Measurements from ENCODE around the gene MRPS9.

Gene MRPS9

GRCh38 chr2:105037572-105038382 lies at the start of gene MRPS9:
TSS of gene MRPS9 (plus strand) at chr2:105038069. CDS start at chr2:105038093, 24 bp downstream.
- DNase-seq (ENCODE audit: low read depth), result peak; percentile 99
- H3K4me3 ChIP-seq (ENCODE audit: low read depth, low read length), result peak within 1 kb of the TSS; percentile 81
- no peak for TF ChIP-seq CTCF (conservative IDR thresholded peaks at IDR 0.05; ENCODE audit: low read depth, low read length)

- TF ChIP-seq CTCF (conservative IDR thresholded peaks at IDR 0.05; ENCODE audit: low read depth, low read length), result no peak
- no peak for DNase-seq (ENCODE audit: low read depth)
- H3K4me3 ChIP-seq (ENCODE audit: low read depth, low read length), result no peak overlapping the region
Observed at GRCh38 chr2:105005181-105005951, 32.5 kb upstream of the MRPS9 start.

- H3K4me3 ChIP-seq (ENCODE audit: low read depth, low read length), result no peak overlapping the region
- TF ChIP-seq CTCF (conservative IDR thresholded peaks at IDR 0.05; ENCODE audit: low read depth, low read length), result no peak
- no peak for DNase-seq (ENCODE audit: low read depth)
Observed at GRCh38 chr2:105007367-105007766, 30.5 kb upstream of the MRPS9 start.

- no peak overlapping the region for H3K4me3 ChIP-seq (ENCODE audit: low read depth, low read length)
- no peak for DNase-seq (ENCODE audit: low read depth)
- no peak for TF ChIP-seq CTCF (conservative IDR thresholded peaks at IDR 0.05; ENCODE audit: low read depth, low read length)
Observed at GRCh38 chr2:105032476-105032875, 5.4 kb upstream of the MRPS9 start.

- DNase-seq (ENCODE audit: low read depth), result peak; percentile 4
- no peak for TF ChIP-seq CTCF (conservative IDR thresholded peaks at IDR 0.05; ENCODE audit: low read depth, low read length)
- no peak overlapping the region for H3K4me3 ChIP-seq (ENCODE audit: low read depth, low read length)
Observed at GRCh38 chr2:105034170-105034569, 3.7 kb upstream of the MRPS9 start.

- peak overlapping the region; percentile 81 for H3K4me3 ChIP-seq (ENCODE audit: low read depth, low read length)
- TF ChIP-seq CTCF (conservative IDR thresholded peaks at IDR 0.05; ENCODE audit: low read depth, low read length), result no peak
- peak; percentile 2 for DNase-seq (ENCODE audit: low read depth)
Observed at GRCh38 chr2:105038383-105039061, 653 bp downstream of the MRPS9 start.
